Hepatic stellate cell (primary cell): ENCODE data around the gene BLTP2.
"Not testable (repeated sequence)": the region's sequence is repeated elsewhere in the genome, so short reads cannot be mapped to it uniquely, and the experiment has no call there.

ENCODE experiments used
- DNase-seq: peaks from one replicate; pipeline ENCODE4 v3.0.0; 2011; ENCODE audit warnings: low spot score

BLTP2 gene

DNA sequence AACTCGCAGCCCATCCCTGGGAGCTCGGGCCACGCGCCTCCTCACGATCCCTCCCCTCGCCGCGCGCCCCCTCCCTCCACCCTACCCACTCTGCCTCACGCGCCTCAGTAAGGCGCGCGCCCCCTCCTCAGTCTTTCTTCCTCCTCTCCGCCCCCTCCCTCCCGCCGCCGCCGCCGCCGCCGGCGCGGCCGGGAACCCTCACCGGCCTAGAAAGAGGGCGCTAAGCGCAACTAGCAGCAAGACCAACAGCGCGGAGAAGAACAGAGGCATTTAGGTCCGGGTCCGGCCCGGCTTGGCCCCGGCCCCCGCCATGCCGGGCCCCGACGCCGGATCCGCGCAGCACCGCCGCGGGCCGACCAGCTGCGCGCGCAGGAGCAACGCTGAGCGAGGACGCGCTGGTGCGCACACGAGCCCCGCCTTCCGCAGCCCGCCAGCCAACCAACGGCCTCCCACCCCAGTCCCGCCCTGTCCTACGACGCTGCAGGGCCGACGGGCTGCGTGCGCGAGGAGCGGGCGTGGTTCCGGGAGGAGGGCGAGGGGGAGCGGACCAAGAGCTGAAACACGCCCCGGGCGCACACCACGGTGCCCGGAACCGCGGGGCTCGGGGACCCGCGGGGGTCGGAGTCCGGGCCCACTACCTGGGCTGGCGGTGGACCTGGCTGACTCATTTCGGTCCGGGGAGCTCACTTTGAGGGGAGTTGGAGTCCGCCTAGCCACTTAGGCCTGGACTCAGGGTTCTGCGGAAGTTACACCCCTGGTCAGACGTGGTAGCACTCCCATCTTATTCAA, at the start of gene BLTP2:
Gene BLTP2, minus strand, starts transcription at position 372 of the 789 bp plus-strand sequence. Its CDS starts 102 bp downstream, at position 270.
- peak; percentile 98 for DNase-seq

GRCh38 chr17:28693869-28694268, 48.9 kb upstream of the BLTP2 start:
- DNase-seq = no peak

- DNase-seq = no peak
Measured at GRCh38 chr17:28689011-28689410, 44.1 kb upstream of the BLTP2 start.

- DNase-seq = no peak
Measured at GRCh38 chr17:28688481-28688880, 43.5 kb upstream of the BLTP2 start.

- no peak for DNase-seq
Measured at GRCh38 chr17:28686296-28686695, 41.3 kb upstream of the BLTP2 start.

- DNase-seq = no peak
Measured at GRCh38 chr17:28685366-28685765, 40.4 kb upstream of the BLTP2 start.

GRCh38 chr17:28684963-28685362, 40.0 kb upstream of the BLTP2 start:
- DNase-seq = no peak

- no peak for DNase-seq
Measured at GRCh38 chr17:28682655-28683054, 37.7 kb upstream of the BLTP2 start.

GRCh38 chr17:28675980-28676379, 31.0 kb upstream of the BLTP2 start:
- DNase-seq = no peak

GRCh38 chr17:28675490-28675889, 30.5 kb upstream of the BLTP2 start:
- no peak for DNase-seq

DNA sequence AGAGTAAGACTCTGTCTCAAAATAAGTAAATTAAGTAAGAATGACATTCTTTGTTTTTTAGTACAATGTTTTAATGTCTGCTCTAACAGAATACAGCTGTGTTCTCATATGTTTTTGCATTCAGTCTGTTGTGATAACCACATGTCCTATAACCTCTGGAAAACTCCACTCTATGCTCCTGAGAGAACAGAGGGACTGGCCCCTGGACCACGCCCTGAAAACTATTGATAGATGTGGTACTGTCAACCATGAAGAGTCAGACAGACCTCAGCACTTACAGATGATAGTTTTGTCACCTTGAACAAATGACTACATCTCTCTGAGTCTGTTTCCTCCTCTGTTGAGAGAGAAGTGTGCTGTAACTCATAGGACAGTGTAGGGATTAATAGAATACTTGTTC, 25.0 kb upstream of the BLTP2 start:
- no peak for DNase-seq

- DNase-seq = no peak
Measured at GRCh38 chr17:28667870-28668269, 22.9 kb upstream of the BLTP2 start.

GRCh38 chr17:28665994-28666393, 21.0 kb upstream of the BLTP2 start:
- DNase-seq = no peak

GRCh38 chr17:28663723-28664122, 18.8 kb upstream of the BLTP2 start:
- no peak for DNase-seq

GRCh38 chr17:28662527-28662829, 17.5 kb upstream of the BLTP2 start:
- DNase-seq = no peak

- peak; percentile 95 for DNase-seq
Measured at GRCh38 chr17:28661635-28662526, 16.9 kb upstream of the BLTP2 start, which contains the start of the genes SDF2 and SUPT6H. Gene SDF2, minus strand, starts transcription at chr17:28661906. Its CDS starts 30 bp downstream, at chr17:28661876. Gene SUPT6H, plus strand, starts transcription at chr17:28662205. Its CDS starts 11,197 bp downstream, at chr17:28673402.

- not testable (repeated sequence) for DNase-seq
Measured at GRCh38 chr17:28659497-28659881, 14.5 kb upstream of the BLTP2 start.

- DNase-seq = not testable (repeated sequence)
Measured at GRCh38 chr17:28658766-28659496, 14.0 kb upstream of the BLTP2 start.

GRCh38 chr17:28658342-28658741, 13.4 kb upstream of the BLTP2 start:
- not testable (repeated sequence) for DNase-seq

DNA sequence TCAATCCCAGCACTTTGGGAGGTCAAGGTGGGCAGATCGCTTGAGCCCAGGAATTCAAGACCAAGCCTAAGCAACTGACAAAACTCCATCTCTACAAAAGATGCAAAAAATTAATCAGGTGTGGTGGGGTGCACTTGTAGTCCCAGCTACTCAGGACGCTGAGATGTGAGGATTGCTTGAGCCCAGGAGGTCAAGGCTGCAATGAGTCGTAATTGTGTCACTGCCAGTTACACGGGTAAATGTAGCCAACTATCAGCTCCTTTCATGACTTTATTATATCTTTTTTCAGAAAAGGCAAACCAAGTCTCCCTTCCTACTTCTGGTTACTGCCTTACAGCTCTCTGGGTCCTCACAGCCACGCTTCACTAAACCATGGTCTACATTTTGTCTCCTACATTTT, 12.8 kb upstream of the BLTP2 start:
- DNase-seq = no peak

DNA sequence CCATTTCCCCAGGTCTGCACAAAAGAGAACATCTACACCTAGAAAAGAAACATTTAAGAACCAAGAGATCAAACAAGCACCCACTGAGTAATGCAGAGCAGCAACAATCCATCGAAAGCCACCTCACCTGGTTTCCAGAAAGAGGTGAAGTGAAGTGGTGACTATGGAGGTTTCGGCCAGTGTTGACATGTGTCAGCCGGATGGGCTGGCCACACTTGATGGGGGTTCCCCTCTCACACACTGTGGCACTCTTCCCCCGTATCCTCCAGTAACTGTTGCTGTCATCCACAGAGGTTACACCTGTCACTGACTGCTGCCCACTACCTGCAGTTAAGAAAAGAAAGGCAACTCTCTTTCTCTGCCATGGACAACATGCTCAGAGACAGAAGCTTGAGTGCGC, 10.2 kb upstream of the BLTP2 start:
- DNase-seq = no peak

DNA sequence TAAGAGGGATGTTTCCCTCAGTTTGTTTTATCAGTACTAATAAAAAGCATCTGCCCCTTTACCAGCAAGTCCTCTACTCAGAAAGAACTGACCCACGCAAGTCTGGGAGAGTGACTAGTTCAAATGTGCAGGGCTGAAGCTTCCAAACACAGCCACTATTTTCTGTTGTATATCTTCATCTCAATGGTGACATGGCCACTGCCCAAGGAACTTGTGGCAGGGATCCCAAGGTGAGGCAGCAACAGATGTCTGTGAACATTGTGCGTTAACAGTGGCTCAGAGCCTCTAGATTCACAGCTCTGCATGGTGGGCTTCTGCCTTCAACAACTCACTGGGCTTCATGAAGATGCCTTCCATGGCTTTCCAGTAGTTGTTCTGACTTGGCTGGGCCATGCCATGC, 3.7 kb upstream of the BLTP2 start:
- DNase-seq = no peak
